Left kidney (tissue), 2 donors: ENCODE results near the gene THRSP. TPM values are rescaled to one million over a fixed set of nuclear protein-coding genes. Genes with fewer than 3 reads are reported as not detected.

ENCODE experiments used
- DNase-seq: peaks from one replicate; pipeline ENCODE4 v3.0.0-alpha.2; 2013
- polyA plus RNA-seq: library from polyadenylated mRNA; unstranded; fragments of 120-200 nt; gene quantifications from one replicate; pipeline ENCODE4 v1.2.1, GENCODE V29; 2013; ENCODE audit not compliant: insufficient read length

THRSP gene
- polyA plus RNA-seq, 1 donor = 0.23 TPM

DNA sequence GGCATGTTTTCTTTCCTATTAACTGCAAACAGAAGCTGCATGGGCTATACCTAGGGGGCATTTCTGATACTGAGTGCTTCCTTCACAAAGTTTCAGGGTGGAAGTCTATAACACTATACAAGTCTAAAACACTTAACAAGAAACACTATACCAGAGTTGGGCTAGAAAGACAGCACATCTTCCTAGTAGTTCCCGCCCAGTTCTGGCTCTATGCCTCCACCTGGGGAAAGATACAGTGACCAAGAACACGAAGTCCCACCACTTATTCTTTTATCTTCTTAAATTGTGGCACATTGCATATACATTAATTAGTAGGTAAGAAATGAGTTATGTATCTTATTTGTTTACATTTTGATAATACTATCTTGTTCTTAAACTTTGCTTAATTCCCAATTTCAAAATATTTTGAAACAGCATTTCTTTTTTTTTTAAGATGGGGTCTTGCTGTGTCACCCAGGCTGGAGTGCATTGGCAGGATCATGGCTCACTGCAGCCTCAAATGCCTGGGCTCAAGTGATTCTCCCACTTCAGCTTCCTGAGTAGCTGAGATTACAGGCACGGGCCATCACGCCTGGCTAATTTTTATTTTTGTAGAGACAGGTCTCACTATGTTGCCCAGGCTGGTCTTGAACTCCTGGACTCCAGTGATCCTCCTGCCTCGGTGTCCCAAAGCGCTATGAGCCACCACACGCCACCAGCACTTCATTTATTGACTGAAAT, 34.2 kb downstream of the THRSP start:
- no peak for DNase-seq

DNA sequence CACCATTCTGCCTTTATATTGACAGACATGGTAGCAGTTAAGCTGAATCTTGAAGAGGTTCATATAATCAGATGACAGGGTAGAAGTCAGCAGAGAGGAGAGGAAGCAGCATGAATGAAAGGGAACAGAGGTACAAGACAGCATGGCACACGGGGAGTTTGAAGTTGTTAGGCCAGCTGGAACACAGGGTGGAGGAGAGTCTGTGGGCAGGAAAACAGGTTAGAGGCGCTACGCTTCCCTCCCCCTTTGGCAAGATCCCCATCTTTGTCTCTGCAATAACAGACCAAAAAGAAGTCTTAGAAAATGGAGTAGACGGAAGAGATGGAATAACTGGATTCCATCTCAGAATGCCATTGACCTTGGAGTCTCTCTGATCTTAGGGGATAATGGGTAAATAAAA, 36.0 kb downstream of the THRSP start:
- no peak for DNase-seq

DNA sequence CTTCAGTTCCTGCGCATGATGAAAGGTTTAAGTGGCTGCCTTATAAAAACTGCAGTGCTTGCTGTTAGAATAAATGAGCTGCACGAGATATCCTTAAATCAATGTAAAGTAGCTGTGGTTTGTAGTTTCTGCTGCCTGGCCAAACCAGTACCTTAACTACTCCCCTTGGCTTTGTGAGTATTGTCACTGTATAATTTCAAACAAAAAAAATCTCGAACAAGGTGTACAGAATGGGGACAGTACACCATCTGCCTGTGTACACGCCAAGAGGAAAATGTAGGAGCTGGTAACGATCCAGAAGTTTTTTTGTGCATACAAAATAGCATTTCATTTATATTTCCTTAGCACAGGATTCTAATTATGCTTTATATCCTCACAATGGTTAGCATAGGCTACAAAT, 36.6 kb downstream of the THRSP start:
- DNase-seq = no peak

DNA sequence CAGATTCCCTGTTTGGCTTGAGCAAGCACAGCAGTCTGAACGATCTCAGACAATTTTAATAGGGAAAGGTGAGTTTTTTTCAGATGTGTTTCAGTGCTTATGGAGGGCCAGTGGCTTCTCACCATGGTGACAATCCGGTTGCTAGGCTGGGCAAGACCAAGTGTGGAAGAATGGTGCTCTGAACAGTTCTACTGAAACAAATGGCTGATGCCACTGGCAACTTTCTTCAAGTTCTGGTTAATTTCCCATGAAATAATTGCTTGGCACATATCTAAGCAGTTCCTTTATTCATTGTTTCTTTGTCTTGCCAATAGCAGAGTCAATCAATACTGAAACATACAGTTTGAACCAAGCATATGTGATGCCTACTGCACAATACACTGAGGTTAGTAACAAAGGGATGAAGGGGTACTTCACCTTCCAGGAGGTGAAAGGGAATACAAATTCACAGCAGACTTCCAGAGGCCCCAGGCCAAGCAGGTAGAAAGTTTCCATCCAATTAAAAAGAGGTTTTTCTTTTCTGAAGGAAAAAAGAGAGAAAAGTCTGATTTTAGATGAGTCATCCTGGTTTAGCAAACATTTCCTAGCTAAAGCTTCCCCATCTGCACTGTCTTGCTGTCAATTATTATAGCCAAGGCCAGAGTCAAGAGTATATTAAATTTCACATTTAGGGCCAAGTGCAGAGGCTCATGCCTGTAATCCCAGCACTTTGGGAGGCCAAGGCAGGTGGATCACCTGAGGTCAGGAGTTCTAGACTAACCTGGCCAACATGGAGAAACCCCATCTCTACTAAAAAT, 37.2 kb downstream of the THRSP start:
- DNase-seq = no peak

DNA sequence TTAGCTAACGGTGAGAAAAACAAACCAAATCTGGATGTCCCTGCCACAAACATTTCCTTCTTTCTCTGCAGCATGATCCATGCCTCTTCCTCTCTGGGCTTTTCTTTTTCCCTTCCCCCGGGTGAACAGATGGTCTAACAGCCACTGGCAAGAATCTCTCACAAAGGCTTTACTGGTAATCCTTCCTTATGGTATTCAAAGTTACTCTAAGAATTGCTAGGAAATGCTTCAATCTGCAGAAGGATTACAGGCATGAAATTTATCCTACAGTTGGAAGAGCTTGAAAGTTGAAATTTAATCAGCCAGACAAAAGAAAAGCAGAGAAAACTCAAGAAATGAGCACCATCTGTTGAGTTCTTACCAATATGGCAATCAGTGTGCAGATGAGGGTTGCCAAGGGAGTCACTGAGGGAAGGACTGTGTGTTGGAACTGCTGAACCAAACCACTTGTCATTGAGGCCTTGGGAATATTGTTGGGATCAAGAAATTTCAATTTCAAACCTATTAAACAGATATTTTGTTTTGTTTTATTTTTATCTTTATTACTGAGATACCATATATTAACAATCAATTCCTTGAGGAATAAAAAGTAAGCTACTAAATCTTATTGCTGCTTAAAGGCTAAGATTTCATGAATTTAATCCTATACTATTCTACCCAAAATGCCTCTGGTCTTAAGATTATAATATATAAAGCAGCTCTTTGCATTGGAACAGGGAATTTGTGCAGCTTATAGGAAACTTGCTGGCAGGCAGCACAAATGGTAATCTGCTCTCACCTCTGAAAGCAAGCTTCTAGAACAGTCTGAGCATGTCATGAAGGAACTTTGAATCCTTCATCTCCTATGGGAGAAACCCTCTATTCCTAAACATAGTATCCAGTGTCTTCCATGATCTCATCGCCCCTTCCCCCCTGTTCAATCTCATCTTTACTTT, 45.7 kb downstream of the THRSP start:
- DNase-seq = no peak

DNA sequence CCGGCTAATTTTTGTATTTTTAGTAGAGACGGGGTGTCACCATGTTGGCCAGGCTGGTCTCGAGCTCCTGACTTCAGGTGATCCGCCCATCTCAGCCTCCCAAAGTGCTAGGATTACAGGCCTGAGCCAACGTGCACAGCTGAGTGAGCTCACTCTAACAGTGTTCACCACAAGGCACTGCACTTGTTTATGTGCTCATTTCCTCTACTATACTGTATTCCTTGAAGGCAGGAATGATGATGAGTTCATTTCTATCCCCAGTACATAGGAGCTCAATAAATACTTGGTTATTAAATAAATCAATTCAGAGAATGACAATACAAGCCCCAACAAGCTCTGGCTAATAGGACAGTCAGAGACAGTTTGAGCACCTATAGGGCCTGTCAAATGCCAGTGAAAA, 46.7 kb downstream of the THRSP start:
- DNase-seq = no peak

DNA sequence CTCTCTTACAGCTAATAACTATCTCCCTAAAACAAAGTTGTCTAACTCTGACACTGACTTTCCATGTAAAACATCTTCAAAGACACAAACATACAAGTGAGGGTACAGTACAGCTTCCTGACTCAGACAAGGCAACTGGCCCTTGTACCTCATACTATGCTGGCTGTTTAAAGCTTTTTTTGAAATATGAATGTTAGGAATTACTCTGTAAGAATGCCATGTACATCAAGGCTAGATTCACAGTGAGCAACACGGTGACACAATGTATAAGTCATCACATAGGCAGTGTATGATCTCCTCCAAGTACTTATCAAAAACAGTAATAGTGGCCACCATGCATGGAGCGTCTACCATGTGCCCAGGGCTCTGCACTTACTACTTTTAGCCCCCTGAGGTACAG, 47.2 kb downstream of the THRSP start:
- DNase-seq = no peak

DNA sequence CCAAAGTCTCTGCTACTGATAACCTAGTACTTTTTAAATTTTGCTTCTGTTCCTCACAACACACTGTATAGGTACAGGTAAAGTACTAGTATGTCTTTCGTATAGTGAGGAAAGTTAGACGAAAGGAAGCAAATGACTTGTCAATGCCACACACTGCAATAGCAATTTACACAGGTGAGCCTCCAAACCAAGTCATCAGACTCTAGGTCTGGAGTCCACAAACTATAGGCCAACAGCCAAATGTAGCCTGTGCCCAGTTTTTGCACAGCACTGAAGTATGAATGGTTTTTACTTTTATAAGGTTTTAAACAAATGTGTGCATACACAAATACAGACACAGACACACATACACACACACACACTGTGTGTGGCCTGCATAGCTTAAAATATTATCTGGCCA, 47.6 kb downstream of the THRSP start:
- DNase-seq = no peak

DNA sequence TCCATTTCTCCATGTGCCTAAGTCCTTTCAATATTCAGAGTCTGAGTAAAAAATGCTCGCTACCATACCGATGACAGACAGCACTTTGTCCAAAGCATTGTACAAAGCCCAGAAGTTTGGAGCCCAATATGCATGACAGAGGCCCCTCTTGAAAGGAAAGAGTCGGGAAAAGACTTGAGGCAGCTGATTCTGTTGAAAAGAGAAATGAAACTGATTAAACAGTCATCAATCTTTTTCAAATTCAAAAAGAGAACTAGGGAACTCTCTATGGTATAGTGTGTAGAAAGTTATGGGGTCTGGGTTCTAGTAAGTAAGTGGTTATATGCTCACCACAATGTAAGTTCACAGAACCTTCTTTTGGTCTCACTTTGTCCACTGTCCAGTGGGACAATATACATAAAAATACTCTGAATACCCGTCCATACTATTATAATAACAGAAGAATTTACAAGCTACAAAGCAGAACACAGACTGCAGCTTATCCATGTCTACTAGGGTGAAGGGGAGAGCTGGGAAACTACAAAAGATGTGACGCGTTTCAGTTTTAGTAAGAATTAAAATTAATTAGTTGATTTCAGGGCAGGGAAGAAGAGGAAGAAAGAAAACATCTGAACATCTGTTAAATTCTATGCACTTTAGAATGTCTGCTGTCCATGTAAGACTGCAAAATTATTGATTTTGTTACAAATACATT, 49.1 kb downstream of the THRSP start:
- DNase-seq = no peak

Other genes starting within 250 kb of the THRSP start
- gene RSF1, start 243.1 kb upstream of the THRSP start, polyA plus RNA-seq = 76.8 TPM
- 49.3 TPM for gene AAMDC, start 242.7 kb upstream of the THRSP start, polyA plus RNA-seq
- 53.6 TPM for gene INTS4, start 69.2 kb upstream of the THRSP start, polyA plus RNA-seq
- 14.1 TPM for gene KCTD14, start 40.6 kb upstream of the THRSP start, polyA plus RNA-seq
- 126 TPM for gene NDUFC2, start 16.0 kb downstream of the THRSP start, polyA plus RNA-seq
- gene ALG8, start 75.8 kb downstream of the THRSP start, polyA plus RNA-seq = 67.8 TPM
- 8.0 TPM for gene KCTD21, start 124.8 kb downstream of the THRSP start, polyA plus RNA-seq
- 4.9 TPM for gene USP35, start 125.1 kb downstream of the THRSP start, polyA plus RNA-seq